IPS-20b (cell line): ENCODE data around the gene GPC3.
"Not testable (repeated sequence)": the region's sequence is repeated elsewhere in the genome, so short reads cannot be mapped to it uniquely, and the experiment has no call there.

ENCODE experiments used
- H3K27ac ChIP-seq: one replicate; pipeline ENCODE4 v1.5.1; 2013; ENCODE audit warnings: low read length
- H3K27me3 ChIP-seq: 2 replicates; pipeline ENCODE4 v1.6.1; 2013; ENCODE audit warnings: mild to moderate bottlenecking, low read length, inconsistent platforms; ENCODE audit not compliant: insufficient read depth
- H3K36me3 ChIP-seq: 2 replicates; pipeline ENCODE4 v1.6.1; 2013; ENCODE audit warnings: low read depth, mild to moderate bottlenecking, inconsistent platforms, low read length, moderate library complexity; ENCODE audit not compliant: insufficient read depth
- H3K4me1 ChIP-seq: 2 replicates; pipeline ENCODE4 v1.6.1; 2013; ENCODE audit warnings: mild to moderate bottlenecking, control low read depth, inconsistent platforms, low read length, moderate library complexity; ENCODE audit not compliant: insufficient read depth
- H3K4me3 ChIP-seq: 2 replicates; pipeline ENCODE4 v1.5.1; 2013; ENCODE audit warnings: mild to moderate bottlenecking, low read length, inconsistent platforms
- H3K9ac ChIP-seq: 2 replicates; pipeline ENCODE4 v1.6.1; 2013; ENCODE audit warnings: low read depth, mild to moderate bottlenecking, inconsistent platforms, low read length, moderate library complexity
- H3K9me3 ChIP-seq: 2 replicates; pipeline ENCODE4 v1.6.1; 2013; ENCODE audit warnings: mild to moderate bottlenecking, low read depth, low read length, inconsistent platforms; ENCODE audit not compliant: insufficient read depth

Gene GPC3

GRCh38 chrX:133633162-133633561, 352.2 kb downstream of the GPC3 start:
- Histone ChIP-seq H3K9ac (no peak overlapping the region), H3K9me3 (no peaks in the 10 kb centered on the region), H3K27me3 (no peaks in the 10 kb centered on the region), H3K27ac (no peak overlapping the region), H3K4me1 (no peaks in the 10 kb centered on the region; the same call in 1 of the 2 replicates), H3K36me3 (no peaks in the 10 kb centered on the region), H3K4me3 (no peak overlapping the region)

GRCh38 chrX:133630362-133630761, 355.0 kb downstream of the GPC3 start:
- H3K36me3 ChIP-seq: no peaks in the 10 kb centered on the region
- no peak overlapping the region for H3K9ac ChIP-seq
- H3K27ac ChIP-seq: no peak overlapping the region
- H3K4me3 ChIP-seq: no peak overlapping the region
- H3K4me1 ChIP-seq: no peaks in the 10 kb centered on the region; the same call in 1 of the 2 replicates
- H3K27me3 ChIP-seq: no peaks in the 10 kb centered on the region
- no peaks in the 10 kb centered on the region for H3K9me3 ChIP-seq

DNA sequence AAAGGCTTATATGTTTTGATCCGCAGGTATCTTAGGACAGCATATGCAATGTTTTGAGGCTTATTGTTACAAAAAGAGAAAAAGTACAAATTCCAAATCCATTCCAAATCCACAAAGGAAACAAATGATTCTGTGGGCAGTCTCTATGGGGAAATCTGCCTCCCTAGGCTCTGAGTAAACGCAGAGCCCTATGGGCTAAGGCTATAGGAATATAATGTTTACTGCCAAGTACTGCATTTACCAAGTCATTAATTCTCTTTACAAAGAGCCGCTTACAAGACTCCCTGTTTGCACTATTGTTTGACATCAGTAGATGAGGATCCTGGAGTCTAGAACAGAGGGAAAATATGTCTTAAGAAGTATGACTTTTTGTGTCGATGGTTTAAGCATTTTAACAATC, 357.7 kb downstream of the GPC3 start:
- Histone ChIP-seq H3K36me3 (no peaks in the 10 kb centered on the region), H3K9me3 (no peaks in the 10 kb centered on the region), H3K9ac (no peak overlapping the region), H3K27ac (no peak overlapping the region), H3K27me3 (no peaks in the 10 kb centered on the region), H3K4me3 (no peak overlapping the region), H3K4me1 (no peaks in the 10 kb centered on the region; the same call in 1 of the 2 replicates)

DNA sequence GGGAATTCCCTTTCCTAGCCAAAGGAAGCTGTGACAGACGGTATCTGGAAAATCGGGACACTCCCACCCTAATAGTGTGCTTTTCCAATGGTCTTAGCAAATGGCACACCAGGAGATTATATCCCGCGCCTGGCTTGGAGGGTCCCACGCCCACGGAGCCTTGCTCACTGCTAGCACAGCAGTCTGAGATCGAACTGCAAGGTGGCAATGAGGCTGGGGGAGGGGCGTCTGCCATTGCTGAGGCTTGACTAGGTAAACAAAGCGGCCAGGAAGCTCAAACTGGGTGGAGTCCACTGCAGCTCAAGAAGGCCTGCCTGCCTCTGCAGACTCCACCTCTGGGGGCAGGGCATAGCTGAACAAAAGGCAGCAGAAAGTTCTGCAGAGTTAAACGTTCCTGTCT, 364.0 kb downstream of the GPC3 start:
- not testable (repeated sequence) for H3K27me3 ChIP-seq, H3K9ac ChIP-seq, H3K27ac ChIP-seq, H3K4me1 ChIP-seq, H3K36me3 ChIP-seq, H3K4me3 ChIP-seq
- H3K9me3 ChIP-seq: peaks cover 14% of the 10 kb centered on the region; the same call in 1 of the 2 replicates

DNA sequence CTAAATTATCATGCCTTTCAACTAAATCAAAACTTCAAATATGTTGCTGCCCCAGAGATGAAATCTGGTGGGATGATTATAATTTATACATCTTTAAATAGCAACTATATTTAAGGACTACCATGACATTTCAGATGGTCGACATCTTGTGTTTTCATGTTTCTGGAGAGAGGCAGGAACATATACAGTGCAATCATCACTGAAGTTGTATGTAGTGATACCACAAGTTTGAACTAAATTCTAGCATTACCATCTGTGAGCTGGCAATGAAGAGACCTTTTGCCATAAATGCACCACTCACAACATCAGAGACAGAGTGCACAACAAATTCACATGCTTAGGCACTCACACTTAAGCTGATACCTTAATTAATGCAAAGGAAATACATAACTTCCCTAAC, 373.7 kb downstream of the GPC3 start:
- H3K36me3 ChIP-seq: no peaks in the 10 kb centered on the region
- H3K4me3 ChIP-seq: no peak overlapping the region
- no peaks in the 10 kb centered on the region for H3K9me3 ChIP-seq
- H3K9ac ChIP-seq: no peak overlapping the region
- H3K4me1 ChIP-seq: no peaks in the 10 kb centered on the region
- H3K27me3 ChIP-seq: no peaks in the 10 kb centered on the region
- H3K27ac ChIP-seq: no peak overlapping the region

GRCh38 chrX:133610056-133610455, 375.3 kb downstream of the GPC3 start:
- Histone ChIP-seq H3K9ac (no peak overlapping the region), H3K36me3 (no peaks in the 10 kb centered on the region), H3K4me1 (no peaks in the 10 kb centered on the region), H3K9me3 (no peaks in the 10 kb centered on the region), H3K27me3 (no peaks in the 10 kb centered on the region), H3K27ac (no peak overlapping the region), H3K4me3 (no peak overlapping the region)

DNA sequence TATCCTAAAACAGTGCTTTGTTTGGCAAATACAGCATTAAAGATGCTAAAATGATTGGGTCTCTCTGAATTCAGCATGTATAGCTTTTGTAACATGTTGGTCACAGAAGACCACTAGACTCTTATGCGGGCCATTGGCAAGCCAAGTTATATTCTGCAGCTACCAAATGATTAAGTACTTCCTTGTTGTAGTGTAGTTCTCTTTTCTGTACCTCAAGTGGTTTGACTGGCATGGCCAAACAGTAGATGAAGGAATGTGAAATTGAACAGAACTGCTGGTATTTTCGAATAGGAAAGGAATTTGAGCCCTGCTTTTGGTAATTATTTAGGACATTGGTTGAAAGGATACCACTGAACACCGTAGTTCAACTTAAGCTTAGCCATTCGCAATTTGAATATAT, 376.2 kb downstream of the GPC3 start:
- Histone ChIP-seq H3K9ac (no peak overlapping the region), H3K27ac (no peak overlapping the region), H3K27me3 (no peaks in the 10 kb centered on the region), H3K4me1 (no peaks in the 10 kb centered on the region), H3K4me3 (no peak overlapping the region), H3K9me3 (no peaks in the 10 kb centered on the region), H3K36me3 (no peaks in the 10 kb centered on the region)

DNA sequence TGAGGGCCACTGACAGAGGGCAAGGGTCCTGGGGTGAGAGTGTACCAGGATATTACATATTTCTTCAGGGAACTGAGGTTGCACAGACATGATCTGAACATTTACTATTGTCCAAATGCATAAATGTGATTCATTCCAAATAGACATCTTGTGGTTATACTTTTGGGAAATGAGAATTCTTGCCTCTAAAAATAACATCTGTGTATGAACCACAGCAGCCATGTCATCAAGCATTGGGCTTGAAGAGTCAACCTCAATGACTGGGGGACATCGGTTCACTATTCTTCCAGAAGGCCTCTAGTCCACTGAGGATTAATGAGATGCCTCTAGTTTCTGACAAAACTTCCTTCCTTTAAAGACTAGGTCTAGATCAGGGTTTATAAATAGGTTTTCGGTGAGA, 377.0 kb downstream of the GPC3 start:
- H3K27ac ChIP-seq: no peak overlapping the region
- no peaks in the 10 kb centered on the region for H3K27me3 ChIP-seq
- no peak overlapping the region for H3K4me3 ChIP-seq
- no peaks in the 10 kb centered on the region for H3K4me1 ChIP-seq
- H3K9ac ChIP-seq: no peak overlapping the region
- H3K36me3 ChIP-seq: no peaks in the 10 kb centered on the region
- H3K9me3 ChIP-seq: no peaks in the 10 kb centered on the region

- Histone ChIP-seq H3K4me1 (no peaks in the 10 kb centered on the region), H3K9me3 (no peaks in the 10 kb centered on the region), H3K9ac (no peak overlapping the region), H3K27me3 (no peaks in the 10 kb centered on the region), H3K36me3 (no peaks in the 10 kb centered on the region), H3K27ac (no peak overlapping the region), H3K4me3 (no peak overlapping the region)
Observed at GRCh38 chrX:133607419-133608348, 377.7 kb downstream of the GPC3 start.

GRCh38 chrX:133606990-133607389, 378.4 kb downstream of the GPC3 start:
- Histone ChIP-seq H3K9me3 (no peaks in the 10 kb centered on the region), H3K4me3 (no peak overlapping the region), H3K27me3 (no peaks in the 10 kb centered on the region), H3K27ac (no peak overlapping the region), H3K36me3 (no peaks in the 10 kb centered on the region), H3K9ac (no peak overlapping the region), H3K4me1 (no peaks in the 10 kb centered on the region)

- Histone ChIP-seq H3K4me1 (no peaks in the 10 kb centered on the region), H3K27ac (no peak overlapping the region), H3K27me3 (no peaks in the 10 kb centered on the region), H3K9me3 (no peaks in the 10 kb centered on the region), H3K9ac (no peak overlapping the region), H3K4me3 (no peak overlapping the region), H3K36me3 (no peaks in the 10 kb centered on the region)
Observed at GRCh38 chrX:133604801-133605200, 380.6 kb downstream of the GPC3 start.

GRCh38 chrX:133602881-133603280, 382.5 kb downstream of the GPC3 start:
- no peaks in the 10 kb centered on the region for H3K4me1 ChIP-seq
- no peaks in the 10 kb centered on the region for H3K27me3 ChIP-seq
- no peak overlapping the region for H3K9ac ChIP-seq

More at GRCh38 chrX:133602881-133603280, 382.5 kb downstream of the GPC3 start:
- no peak overlapping the region for H3K4me3 ChIP-seq
- no peak overlapping the region for H3K27ac ChIP-seq
- no peaks in the 10 kb centered on the region for H3K36me3 ChIP-seq
- H3K9me3 ChIP-seq: no peaks in the 10 kb centered on the region
